Stimulated activated CD4-positive, alpha-beta T cell treated with anti-CD3 and anti-CD28 coated beads, TNF-alpha, amount 100 ng/mL, for 48 hours (primary cell): ENCODE results near the gene CD99L2.

ENCODE experiments used
- DNase-seq, 3 donors: peaks; one replicate each; pipeline ENCODE4 v3.0.0-alpha.2; 2020; ENCODE audit warnings: low read depth in 3 of 3

CD99L2 gene

DNA sequence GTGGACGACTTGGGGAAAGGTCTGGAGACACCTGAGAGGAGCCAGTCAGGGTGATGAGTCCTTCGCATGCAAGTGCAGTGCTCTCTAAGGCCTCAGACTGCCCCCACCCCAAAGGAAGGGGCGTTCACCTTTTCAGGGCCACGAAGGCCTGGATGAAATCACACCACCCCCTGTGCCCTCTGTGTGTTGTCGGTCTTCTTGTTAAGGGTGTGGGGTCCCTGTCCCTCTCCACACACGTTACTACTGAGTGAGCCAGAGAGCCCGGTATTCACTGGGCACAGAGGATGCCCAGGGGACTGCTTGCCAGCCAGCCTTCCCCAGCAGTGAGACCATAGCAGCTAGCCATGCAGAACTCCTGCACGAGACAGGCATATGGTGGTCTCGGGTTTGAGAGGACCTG is 133.2 kb downstream of the CD99L2 start:
- no peak for DNase-seq

DNA sequence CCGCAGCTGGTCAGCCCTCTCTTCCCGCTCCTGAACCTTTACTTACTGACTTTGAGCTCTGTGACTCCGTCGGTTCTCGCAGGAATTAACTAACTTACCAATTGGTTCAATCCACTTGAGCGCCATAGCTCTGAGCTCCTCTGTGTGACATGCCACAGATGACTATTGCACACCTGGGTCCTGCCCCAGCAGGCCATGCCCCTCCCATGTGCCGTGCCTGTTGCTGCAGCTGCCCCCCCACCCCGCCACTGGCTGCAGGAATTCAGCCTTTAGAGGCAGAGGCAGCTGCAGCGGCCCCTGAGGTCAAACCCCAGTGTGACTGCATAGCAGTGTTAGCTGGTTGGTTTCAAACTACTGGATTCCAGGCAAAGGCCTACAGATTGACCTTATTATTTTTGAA is 134.7 kb downstream of the CD99L2 start:
- DNase-seq = no peak

DNA sequence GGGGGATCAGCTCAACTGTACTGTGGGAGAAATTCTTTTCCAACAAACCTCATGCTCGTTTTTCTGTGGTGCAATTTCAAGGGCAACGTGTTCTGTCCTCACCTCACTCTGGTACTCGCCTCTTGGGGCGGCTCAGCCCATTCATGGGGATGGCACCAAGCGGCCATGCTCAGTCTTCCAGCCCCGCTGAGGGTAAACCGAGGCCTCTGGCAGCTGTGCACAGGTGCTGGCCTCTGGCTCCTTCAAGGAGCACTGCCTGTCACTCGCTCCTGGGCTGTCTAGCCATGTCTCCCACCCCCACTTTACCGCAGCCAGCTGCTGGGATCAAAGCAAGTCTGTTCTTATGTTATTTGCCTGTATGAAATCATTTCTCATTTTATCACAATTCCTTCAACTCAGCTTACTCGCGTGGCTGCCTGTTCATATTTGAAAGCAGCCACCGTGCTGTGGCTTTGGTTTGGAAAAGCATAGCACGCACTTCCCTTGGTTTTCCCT is 135.1 kb downstream of the CD99L2 start:
- DNase-seq = no peak

DNA sequence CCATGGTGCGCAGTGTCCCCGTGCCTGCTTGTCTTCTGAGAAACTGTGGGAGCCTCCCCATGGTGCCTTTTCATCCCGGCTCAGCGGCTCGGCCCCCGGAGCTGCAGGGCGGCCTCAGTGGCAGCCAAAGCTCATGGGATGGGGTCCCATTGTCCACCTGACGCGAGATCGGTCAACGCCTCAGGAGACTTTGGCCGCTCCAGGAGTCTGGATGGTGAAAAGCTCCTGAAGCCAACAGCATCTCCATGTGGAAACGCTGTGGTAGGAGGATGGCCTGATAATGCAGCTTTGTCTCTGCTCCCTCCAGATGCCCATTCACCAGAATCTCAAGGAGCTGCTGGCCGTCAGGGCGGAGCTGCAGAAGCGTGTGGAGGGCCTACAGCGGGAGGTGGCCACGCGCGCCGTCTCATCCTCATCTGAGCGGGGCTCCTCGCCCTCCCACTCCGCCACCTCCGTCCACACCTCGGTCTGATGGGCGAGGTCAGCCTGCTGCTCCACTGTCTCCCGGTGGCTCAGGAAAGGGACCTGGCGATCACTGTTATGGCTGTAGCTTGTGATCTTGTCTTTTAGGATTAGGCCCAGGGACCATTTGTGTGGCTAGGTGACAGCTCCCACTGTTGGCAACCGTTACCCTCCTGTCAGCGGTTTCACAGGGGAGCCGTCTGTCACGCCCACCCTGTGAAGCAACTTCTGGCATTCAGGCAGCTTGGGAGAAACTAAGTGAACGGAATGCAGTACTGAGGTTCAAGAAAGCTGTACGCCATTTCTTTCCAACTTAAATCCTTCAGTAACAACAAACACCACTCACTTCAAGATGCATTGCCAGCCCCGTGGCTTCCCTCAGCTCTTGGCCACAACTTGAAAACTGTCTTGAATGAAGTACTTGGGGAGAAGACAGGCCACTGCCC is 136.0 kb downstream of the CD99L2 start:
- no peak for DNase-seq

DNA sequence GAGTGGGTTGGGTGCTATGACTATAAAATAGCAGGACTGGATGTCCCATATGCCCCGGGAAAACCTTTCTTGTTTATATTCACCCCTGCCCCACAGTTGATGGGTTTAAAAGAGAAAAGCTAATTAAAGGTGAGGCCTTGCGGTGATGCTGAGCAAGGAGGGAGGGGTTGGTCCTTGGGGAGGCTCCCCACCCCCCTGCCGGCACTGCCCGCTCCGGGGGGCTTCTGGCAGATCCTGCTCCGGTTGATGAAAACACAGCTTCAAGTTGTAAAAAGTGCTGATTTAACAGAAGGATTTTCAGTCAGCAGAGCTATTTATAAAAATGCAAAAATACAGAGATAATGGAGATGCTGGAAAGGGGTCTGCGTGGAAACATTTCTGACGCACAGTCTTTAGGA is 136.7 kb downstream of the CD99L2 start:
- DNase-seq = no peak

DNA sequence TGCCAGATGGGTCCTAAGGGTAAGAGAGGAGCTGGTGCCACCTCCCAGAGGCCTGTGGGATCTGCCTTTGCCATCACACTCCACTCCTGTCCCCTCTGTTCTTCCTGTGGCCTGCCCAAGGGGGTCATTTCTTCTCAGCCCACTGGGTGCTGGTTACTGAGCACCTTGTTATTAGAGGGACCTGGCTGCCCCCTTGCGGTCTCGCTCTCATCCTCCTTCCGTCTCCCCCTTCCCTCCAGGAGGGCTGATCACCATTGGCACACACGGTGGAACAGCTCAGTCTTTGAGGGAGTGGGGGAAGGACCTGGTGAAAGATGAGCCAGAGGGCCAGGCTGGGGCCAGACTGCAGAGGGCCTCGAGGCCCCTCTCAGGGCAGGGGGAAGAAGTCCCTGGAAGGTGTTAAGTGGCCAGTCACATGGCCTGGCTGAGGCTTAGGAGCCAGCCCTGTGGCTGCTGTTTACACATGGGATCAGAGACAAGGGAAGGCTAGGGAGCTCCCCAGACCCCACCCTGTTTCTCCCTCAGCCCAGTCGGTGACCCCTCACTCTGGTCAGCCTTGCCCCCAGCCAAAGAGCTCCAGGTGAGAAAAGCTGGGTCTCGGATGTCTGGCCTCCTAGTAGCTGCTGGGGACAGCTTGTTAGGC is 137.2 kb downstream of the CD99L2 start:
- DNase-seq = no peak

DNA sequence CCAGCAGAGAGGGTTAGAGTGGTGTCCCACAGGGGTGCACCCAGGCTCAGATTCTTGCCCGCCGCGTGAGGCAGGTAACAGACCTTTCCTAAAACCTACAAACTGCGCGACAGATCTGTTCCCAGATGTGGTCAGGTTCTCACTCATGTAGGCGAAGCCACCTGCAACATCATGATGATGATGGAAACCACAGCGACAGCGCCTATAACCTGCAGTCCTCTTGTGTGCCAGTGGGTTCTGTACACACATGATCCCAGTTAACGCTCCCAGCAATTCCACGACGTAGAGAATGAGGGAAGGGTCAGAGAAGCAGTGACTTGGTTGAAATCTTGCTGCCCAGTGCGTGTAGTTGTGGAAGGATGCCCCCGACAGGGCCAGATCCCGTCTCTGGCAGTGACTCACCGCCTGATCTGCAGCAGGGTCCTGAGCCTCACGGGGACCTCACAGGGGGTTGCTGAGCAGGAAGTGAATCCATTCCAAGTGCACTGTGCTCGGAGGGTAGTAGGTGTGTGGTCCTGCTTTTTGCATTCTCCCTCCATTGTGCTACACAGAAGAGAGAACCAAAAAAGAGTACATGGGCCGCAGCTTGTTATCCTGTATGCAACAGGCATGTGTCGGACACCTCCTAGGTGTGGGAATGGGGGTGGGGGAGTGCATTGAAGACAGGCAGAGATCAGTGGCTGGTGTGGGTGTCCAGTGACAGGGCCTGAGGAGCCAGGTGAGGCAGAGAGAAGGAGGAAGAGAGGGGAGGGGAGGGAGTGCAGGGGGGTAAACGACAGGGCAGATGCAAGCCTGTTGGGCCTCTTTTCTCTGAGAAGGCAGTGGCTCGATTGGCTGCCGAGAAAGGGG is 138.7 kb downstream of the CD99L2 start:
- no peak for DNase-seq

DNA sequence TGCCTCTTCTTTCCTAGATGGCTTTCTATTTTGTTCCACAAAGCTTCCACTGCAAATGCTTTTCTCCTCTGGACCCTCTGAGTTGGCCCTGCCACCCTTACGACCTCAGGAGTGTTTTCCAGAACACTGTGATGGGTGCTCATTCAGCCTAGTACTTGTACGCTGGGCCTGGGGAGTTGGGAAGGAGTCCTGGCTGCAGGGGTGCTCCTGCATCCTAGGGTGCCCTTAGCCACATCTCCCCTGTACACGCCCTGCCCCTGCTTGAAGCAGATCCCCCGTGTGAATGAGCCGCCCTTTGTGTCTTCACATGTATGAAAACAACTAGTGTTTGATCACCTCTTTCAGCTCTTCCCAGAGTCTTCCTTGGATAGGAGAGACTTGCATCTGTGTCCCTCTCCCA is 141.1 kb downstream of the CD99L2 start:
- no peak for DNase-seq

DNA sequence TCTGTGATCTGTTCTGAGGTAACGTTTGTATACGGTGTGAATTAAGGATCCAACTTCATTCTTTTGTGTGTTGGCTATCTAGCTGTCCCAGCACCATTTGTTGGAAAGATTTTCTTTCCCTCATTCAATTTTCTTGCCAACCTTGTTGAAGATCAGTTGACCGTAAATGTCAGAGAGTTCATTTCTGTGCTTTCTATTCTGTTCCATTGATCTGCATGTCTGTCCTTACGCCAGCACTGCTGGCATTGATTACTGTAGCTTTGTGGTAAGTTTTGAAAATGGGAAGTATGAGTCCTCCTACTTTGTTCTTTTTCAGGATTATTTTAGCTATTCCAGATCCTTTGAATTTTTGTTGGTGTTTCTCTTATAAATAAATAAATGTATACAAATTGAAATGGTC is 144.5 kb downstream of the CD99L2 start:
- DNase-seq = no peak

DNA sequence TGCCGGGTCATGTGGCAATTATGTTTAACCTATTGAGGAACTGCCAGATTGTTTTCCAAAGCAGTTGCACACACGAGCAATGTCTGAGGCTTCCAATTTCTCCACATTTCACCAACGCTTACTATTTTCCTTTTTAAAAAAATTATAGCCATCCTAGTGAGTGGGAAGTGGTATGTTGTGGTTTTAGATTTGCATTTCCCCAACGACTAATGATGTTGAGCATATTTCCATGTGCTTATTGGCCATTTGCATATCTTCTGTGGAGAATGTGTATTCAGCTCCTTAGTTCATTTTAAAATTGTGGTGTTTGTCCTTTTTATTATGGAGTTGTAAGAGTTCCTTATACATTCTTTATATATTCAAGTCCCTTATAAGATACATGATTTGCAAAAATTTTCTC is 145.1 kb downstream of the CD99L2 start:
- no peak for DNase-seq

DNA sequence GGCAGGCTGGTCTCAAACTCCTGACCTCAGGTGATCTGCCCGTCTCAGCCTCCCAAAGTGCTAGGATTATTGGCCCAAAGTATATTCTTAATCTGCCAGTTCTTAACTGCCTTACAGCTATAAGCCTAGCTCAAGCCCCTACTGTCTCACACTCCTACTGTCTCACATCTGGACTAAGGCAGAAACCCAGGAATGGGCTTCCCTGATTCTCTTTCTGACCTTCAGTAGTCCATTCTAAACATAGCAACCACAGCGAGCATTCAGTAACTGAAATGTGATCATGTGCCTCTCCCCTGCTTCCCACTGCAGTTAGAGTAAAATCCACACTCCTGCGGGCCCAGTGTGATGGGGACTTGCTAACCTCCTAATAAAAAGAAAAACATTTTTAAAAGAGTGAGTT is 146.3 kb downstream of the CD99L2 start:
- no peak for DNase-seq

DNA sequence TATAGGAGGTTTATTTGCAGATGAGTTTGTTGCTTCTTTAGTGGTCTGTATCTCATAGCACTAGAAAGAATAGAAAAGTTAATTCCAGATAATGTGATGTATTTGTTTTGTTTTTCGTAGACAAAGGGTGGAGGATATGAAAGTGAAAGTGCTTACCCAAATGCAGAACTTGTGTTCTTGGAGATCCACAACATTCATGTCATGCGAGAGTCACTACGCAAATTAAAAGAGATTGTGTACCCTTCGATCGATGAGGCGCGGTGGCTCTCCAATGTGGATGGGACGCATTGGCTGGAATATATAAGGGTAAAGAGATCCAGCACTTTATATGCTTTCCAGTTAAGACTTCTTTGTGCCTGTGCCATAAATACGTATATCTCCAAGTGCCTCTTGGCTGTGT is 162.0 kb downstream of the CD99L2 start:
- no peak for DNase-seq

DNA sequence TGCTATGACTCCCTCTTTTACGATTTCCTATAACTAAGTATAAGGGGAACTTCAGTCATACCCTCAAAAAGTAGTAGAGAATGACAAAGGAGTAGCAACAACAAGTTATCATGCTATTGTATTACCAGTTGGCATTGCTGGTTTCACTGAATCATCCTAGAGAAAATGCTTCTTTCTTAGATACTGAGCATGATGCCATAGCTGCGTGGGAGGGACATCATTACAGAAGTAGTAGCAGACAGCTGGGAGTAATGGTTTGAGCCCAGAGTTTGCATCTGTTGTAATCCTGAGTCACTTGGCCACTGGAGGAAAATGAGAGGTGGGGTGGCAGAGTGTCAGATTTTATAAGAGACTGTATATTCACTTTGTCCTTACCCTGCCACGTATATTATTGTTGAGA is 166.7 kb downstream of the CD99L2 start:
- peak; percentile 33 to 52 (median 34) for DNase-seq

DNA sequence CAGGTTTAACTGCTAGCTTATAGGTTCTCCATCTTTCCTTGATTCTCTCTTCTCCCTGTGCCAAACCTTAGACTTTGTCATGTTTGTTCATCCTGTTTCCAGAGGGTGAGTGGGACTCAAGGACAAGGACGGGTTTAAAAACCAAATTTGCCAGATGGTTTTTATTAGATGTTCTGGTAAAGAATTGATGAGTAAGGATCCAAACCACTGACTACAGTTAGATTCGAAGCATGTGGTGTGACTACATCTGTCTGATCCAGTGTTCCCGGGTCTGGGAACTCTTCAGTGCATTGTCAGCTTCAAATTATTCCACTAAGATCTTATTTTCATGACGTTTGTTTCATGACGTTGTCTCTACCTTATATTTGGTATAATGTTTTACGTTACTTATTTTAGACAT is 167.7 kb downstream of the CD99L2 start:
- DNase-seq = no peak

DNA sequence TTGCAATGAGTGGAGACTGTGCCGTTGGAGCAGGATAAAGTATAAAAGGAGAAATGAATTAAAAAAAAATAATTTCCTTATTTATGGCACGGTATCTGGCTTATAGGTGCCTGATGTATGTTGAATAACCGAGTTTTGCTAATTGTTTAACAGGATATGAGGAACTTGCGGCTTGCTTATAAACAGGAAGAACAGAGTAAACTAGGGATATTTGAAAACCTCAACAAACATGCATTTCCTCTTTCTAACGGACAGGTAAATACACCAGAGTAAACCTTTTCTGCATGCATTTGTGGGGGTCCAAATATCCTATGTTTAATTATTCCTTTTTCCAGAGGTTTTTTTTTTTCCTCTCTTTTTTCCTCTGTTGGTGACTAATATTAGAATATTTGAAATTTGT is 168.5 kb downstream of the CD99L2 start:
- no peak for DNase-seq

DNA sequence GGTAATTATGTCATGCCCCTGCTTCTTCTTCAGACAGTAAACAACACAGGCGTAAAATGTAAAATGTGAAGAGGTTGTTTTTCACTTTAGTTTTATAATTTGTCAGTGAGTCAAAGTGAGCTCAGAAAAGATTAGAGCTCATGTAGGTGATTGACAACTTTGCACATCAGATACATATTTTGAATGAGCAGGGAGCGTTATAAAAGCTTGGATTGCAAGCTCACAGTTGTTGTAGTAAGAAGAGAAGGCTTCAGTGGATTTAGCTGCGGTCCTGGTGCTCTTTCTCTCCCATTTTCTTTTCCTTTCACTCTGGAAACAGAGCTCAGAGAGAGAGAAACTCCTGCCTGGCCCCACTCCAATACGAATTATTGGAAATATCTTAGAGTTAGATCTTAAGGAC is 178.8 kb downstream of the CD99L2 start:
- no peak for DNase-seq
